GM19463 (cell line): ENCODE results near the gene NDUFB10.

Experiments used
- ATAC-seq: cut with Tn5 transposase; IDR thresholded peaks from one replicate; pipeline ENCODE4 v1.9.1; 2021; ENCODE audit warnings: mild to moderate bottlenecking, moderate library complexity; ENCODE audit not compliant: unreplicated experiment

NDUFB10 gene

DNA sequence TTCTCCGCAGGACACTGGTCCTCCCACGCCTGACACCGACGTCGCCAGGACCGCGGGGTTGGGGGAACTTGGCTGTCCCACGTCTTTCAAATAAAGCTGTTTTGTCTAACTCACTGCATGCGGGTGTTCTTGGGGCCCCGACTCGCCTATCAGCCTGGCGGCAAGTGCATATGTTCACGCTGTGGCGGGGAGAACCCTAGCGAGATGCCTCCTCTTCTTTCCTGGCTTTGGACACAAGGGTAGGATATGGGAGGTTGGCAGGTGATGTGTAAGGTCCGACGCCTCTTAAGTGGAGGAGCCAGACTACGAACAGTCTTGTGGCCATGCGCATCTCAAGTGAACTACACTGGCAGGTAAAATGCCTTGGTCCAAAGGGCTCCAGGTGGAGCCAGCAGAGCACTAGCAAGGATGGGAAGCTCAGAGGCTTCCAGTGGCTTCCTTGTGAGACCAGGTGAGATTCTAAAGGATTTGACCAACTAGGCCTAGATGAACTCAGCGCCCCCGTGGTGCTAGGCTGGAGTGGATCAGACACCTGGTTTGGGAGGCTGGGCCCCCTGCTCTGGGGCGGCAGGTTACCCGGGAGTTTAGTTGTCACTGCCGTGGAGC, 6.2 kb downstream of the NDUFB10 start:
- ATAC-seq: no peak

DNA sequence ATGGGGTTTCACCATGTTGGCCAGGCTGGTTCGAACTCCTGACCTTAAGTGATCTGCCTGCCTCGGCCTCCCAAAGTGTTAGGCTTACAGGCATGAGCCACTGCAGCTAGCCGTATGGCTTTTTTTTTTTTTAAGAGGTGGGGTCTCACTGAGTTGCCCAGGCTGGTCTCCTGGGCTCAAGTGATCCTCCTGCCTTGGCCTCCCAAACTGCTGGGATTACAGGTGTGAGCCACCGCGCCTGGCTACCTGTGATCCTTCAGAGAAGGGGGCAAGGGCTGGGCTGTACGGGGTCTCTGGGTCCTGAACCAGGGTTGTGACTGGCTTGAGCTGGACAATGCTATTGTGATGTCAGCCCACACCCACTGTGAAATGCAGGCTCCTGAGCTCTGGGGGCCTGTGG, 7.1 kb downstream of the NDUFB10 start, which contains the start of gene RNF151:
RNF151 (plus strand) TSS at position 397 of the 400 bp plus-strand sequence. CDS start 26 bp downstream, outside the sequence.
- no peak for ATAC-seq

DNA sequence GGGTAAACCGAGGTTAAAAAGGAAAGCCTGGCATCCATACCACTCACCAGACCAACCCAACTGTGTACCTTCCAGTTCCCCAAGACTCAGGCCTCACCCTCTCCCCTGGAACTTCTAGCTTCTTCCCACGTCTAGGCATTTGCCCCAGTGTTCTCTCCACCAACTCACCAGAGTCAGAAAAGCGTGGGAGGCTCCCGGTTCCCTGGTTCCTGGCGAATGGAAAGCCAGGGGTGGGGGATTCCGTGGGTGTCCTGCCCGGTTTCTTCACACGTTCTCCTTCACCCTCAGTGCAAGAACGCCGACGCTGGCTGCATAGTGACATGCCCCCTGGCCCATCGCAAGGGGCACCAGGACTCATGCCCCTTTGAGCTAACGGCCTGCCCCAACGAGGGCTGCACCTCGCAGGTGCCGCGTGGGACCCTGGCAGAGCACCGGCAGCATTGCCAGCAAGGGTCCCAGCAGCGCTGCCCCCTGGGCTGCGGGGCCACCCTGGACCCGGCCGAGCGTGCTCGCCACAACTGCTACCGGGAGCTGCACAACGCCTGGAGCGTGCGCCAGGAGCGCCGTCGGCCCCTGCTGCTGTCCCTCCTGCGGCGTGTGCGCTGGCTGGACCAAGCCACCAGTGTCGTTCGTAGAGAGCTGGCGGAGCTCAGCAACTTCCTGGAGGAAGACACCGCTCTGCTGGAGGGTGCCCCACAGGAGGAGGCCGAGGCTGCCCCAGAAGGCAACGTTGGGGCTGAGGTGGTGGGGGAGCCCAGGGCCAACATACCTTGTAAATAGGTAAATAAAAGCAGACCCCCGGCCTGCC, 9.0 kb downstream of the NDUFB10 start:
- no peak for ATAC-seq

DNA sequence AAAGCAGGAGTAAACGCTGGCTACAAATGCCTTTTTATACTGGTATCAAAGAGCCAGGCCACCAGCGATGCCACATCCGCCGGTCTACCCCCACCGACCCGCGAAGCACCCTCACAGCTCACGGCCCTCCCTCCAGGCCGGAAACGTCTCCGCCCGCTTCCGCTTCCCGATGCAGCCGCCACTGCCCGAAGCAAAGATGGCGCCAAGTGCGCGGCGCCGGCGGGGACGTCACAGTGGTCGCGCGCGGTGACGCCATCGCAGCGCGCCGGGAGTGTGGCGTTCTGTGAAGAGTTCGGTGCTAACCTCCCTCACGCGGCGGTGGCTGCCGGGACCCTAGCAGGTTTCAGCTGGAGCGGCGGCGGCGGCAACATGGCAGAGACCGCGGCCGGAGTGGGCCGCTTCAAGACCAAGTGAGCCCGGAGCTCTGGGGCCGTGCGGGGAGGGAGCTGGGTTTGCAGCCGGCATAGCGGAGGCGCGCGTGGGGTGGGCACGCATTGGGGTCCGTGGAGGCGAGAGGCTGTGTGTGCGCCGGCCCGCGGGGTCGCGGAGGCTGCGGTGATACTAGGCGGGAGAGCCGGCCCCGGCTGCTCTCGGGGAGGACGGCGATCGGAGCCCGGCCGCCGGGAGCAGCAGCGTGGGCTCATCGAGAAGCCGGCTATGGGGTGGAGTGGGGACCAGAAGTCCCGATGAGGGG, 12.6 kb downstream of the NDUFB10 start, which contains the start of gene TBL3:
TBL3 (plus strand) TSS at position 258 of the 694 bp plus-strand sequence; CDS start at position 370, 112 bp downstream.
- peak; percentile 90 for ATAC-seq

DNA sequence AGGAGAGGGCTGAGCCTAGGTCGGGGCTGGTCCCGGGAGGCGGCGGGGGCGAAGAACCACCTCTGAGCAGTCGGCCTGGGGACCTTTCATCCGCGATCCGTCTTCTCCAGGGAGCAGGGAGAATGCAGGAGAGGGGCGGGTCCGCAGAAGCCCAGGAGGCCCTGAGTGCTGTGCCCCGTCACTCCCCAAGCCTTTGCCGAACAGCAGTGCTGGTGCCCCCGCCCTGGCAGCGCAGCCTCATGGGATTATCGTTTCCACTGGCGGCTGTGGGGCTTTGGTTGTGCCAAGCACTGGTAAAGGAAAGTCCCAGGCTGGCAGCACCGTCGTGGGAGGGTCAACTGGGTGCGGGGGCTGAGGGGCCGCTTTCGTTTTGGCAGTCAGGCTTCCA, 13.1 kb downstream of the NDUFB10 start:
- no peak for ATAC-seq

DNA sequence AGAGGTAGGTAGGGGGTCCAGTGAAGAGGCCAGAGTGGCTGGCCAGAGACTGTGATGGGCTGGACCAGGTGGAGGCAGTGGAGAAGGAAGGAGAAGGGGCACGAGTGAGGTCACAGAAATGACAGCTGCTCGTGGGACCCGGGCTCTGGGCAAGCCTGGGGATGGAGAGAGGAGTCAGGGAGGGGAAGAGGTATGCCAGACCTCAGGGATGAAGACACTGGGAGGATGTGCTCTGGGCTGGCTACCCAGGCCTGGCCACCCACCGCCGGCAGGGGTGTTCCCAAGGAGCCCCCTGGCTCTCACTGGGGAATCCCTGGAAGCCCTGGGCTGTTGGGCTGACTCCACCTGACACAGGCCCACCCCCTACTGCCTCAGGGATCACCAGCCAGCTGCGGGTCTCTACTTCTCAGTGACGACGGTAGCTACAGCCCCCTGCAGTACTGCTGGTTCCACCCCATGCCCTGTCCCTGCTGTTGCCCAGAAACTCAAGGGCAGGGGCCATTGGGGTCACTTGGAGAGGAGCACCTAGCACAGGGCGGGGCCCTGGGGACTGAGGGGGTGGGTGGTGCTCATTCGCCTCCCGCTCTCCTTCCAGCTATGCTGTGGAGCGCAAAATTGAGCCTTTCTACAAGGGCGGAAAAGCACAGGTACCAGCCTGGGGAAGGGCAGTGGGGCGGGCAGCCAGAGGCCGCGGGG, 14.3 kb downstream of the NDUFB10 start:
- no peak for ATAC-seq

DNA sequence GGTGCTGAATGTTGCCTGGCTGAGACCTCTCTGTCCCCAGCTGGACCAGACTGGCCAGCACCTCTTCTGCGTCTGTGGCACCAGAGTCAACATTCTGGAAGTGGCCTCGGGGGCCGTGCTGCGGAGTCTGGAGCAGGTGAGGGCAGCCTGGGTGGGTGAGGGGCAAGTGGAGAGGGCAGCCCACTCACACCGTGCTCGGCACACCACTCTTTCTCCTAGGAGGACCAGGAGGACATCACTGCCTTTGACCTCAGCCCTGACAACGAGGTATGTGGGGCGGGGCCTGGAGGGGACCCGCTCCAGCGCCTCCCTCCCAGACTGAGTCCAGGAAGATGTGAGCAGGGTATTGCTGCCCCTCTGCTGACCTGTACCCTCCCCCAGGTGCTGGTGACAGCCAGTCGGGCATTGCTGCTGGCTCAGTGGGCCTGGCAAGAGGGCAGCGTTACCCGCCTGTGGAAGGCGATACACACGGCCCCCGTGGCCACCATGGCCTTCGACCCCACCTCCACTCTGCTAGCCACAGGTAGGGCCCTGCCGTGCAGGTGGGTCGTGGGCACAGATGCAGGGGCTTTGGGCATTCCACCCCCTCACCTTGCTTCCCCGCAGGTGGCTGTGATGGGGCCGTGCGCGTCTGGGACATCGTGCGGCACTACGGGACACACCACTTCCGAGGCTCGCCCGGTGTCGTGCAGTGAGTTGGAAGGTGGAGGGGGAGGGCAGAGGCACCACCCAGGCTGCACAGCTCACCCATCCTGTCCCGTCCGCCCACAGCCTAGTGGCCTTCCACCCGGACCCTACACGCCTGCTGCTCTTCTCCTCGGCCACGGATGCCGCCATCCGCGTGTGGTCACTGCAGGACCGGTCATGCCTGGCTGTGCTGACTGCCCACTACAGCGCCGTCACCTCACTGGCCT, 15.1 kb downstream of the NDUFB10 start:
- ATAC-seq: no peak

DNA sequence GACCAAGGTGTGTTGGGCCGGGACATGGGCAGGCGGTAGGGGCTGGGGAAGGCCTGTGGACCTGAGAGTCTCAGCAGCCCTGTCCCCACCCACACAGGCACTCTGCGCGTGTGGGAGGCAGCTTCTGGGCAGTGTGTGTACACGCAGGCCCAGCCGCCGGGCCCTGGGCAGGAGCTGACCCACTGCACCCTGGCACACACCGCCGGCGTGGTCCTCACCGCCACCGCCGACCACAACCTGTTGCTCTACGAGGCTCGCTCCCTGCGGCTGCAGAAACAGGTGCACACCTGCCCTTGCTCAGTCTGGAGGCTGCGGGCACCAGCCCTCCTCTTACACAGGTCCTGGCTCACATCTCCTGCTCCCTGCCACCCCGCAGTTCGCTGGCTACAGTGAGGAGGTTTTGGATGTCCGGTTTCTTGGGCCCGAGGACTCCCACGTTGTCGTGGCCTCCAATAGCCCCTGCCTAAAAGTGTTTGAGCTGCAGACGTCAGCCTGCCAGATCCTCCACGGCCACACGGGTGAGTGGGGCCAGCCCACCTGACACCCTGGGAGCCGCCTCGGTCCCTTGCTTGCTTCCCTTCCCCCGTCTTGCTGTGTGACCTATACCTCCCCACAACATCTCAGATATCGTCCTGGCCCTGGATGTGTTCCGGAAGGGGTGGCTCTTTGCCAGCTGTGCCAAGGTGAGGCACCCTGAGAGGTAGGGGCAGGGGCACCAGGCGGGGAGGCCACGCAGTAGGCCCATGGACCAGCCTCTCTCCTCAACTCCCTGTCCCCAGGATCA, 16.3 kb downstream of the NDUFB10 start:
- no peak for ATAC-seq

DNA sequence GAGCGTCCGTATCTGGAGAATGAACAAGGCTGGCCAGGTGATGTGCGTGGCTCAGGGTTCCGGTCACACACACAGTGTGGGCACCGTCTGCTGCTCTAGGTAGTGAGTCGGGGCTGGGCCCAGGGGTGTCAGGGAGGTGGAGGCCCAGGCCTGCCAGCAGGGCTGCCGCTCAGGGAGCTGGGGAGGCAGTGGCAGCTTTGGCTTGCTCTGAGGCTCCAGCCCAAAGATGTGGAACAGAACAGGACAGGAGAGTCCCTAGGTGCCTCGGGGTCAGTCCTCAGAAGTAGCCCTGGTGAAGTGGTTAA, 16.8 kb downstream of the NDUFB10 start:
- no peak for ATAC-seq

DNA sequence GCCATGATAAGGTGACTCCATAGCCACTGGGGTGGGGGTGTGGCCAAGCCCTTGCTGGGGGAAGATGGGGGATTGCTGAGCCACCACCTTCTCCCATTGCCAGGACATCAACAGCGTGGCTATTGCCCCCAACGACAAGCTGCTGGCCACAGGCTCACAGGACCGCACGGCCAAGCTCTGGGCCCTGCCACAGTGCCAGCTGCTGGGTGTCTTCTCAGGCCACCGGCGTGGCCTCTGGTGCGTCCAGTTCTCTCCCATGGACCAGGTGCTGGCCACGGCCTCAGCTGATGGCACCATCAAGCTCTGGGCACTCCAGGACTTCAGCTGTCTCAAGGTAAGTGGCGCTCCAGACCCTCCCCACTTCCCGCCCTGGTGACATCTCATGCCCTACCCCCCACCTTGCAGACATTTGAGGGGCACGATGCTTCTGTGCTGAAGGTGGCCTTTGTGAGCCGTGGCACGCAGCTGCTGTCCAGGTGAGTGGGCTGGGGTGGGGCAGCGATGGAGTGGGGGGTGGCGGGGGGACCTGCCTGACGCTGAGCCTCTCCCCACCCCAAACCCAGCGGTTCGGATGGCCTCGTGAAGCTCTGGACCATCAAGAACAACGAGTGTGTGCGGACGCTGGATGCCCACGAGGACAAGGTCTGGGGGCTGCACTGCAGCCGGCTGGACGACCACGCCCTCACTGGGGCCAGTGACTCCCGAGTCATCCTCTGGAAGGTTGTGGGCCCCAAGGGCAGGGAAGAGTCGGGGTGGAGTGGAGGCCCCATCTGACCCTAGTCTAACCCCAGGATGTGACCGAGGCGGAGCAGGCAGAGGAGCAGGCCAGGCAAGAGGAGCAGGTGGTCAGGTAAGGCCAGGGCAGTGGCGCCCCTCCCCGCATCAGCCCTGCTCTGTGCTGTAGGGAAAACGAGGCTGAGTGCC, 17.9 kb downstream of the NDUFB10 start:
- ATAC-seq: no peak

DNA sequence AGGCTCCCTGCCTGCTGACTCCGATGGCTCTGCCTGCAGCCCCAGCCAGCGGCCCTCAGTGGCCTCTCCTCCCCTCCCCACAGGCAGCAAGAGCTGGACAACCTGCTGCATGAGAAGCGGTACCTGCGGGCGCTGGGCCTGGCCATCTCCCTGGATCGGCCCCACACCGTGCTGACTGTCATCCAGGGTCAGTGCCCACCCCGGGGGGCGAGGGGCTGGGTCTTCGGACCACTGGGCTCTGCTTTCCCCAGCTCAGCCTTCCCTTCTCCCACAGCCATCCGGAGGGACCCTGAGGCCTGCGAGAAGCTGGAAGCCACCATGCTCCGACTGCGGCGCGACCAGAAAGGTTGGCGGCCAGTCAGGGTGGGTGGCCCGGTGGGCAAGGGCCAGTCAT, 18.5 kb downstream of the NDUFB10 start:
- ATAC-seq: no peak

DNA sequence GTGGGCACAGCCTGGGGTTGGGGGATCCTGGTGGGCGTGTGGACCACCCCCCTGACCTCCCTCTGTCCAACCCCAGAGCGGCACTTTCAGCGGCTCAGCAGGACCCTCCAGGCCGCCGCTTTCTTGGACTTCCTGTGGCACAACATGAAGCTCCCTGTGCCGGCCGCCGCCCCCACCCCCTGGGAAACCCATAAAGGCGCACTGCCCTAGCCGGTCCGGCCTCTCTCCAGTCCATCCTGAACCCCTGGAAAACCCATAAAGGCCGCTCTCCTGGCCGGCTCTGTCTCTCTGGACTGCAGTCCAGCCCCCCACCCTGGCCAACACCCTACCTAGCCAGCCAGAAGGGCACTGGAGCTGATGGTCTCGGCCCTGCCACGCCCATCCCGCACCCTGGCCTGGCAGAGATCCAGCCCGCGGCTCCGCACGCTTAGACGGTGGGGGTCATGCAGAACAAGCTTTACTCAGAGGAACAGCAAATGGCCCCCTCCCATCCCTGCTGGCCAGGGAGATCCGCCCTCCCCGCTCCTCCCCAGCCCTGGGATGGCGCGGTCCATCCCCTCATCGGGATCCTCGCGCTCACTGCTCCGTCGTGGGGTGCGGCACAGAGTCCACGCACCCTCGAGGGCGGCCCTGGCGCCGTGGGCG, 19.3 kb downstream of the NDUFB10 start:
- no peak for ATAC-seq

DNA sequence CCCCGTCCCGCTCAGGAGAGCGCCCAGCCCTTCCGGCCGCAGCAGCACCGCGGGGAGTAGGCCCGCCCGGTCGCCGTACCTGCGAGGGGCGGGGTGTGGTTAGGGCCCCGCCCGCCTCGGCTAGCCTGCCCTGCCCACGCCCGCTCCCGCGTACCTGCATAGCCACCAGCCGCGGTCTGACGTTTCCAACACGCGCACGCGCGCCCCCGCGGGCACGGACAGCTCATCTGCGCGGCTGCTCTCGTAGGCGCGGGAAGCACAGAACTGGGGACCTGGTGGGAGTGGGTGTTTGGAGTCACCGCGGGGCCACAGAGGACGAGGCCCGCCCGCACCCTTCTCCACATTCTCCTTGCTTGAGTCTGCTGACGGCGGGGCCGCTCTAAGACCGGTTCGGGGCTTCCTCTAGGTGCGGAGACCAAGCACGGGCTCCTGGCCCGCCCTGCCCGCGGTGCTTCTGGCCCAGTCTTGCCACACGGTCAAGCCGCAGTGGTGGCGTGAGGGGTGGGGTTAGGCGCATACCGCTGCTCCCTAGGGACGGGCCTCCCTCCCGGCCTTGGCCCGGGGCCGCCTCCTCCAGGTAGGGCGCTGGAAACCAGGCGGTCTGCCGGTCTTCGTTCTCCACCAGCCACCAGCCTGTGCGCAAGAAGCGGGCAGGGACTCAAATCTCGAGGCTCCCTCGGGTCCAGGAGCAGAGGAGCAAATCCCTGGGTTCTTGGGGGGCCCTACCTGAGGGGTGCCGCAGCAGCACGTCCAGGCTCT, 20.1 kb downstream of the NDUFB10 start:
- ATAC-seq: no peak

DNA sequence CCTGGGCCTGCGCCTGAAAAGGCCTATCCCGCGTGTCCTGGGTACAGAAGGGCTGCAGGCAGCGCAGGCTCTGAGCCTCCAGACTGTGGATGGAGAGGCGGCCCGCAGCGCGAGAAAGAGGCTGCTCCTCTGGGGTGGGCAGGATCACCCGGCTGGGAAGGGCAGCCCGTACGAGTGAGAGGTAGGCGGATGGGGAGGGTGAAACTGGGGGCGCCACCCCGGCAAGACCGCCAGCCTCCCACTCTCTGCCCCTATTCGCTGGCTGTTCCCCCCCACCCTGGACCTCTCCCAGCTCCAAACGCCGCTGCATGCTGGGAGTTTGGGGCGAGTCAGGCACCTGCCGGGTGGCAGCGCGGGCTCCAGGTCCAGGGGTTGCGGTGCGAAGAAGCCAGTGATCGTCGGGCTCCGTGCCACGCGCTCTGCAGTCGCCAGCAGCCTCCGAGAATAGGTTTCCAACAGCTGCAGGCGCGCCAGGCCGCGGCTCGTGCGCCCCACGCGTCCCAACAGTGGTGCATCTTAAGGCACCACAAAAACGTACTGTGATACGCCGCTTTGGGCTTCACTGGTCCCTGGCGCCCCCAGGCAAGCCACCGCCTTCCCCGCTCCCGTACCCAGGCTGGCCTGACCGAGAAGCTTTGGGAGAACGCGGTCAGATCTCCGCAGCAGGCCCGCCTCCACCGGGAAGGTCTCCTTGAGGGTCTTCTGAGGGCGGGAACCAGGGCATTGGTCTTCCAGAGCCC, 20.9 kb downstream of the NDUFB10 start:
- ATAC-seq: no peak

DNA sequence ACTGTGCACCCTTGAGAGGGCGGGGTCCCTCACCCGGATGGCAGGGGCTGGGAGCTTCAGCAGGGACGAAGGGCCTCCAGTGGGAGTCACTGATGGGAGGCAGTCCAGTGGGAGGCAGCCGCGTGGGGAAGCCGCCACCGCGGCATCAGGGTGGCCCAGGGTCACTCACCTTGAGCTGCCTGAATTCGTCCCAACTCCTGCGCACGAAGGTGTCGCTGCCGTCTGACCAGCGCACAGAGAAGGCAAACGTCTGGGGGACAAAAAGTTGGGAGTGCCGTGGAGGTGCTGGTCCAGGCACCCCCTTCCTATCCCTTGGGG, 21.4 kb downstream of the NDUFB10 start:
- ATAC-seq: no peak

DNA sequence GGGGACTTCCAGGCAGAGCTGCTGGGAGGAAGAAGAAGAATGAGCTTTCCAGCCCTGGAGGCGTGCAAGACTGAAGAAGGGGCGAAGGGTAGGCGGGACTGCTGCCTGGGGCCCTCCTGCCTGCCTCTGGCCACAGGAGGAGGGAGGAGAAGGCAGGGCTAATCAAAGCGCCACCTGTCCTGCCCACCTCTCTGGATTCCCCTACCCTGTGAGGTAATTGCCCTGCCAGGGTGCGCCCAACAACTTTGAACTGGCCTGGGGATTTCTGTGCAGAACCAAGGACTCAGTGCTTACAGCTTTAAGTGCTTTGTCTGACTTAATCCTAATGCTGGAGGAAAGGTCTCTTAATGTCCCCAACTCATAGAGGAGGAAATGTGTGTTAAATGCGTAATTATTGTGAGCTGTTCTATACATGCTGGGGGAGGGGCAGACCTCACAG, 22.1 kb downstream of the NDUFB10 start, which contains the start of gene NOXO1:
NOXO1 (minus strand) TSS at position 72 of the 439 bp plus-strand sequence. CDS start 290 bp downstream, outside the sequence.
- ATAC-seq: no peak
